GM12874 (cell line): ENCODE results near the gene LRRN1.

Source experiments
- CTCF ChIP-seq: IDR thresholded peaks from 2 replicates; pipeline ENCODE4 v1.5.1; 2011; ENCODE audit warnings: low read depth, mild to moderate bottlenecking, control low read depth, low read length, moderate library complexity; ENCODE audit not compliant: insufficient read depth

The LRRN1 gene

GRCh38 chr3:3792391-3792790 is 6.8 kb upstream of the LRRN1 start:
- no peak for TF ChIP-seq CTCF

DNA sequence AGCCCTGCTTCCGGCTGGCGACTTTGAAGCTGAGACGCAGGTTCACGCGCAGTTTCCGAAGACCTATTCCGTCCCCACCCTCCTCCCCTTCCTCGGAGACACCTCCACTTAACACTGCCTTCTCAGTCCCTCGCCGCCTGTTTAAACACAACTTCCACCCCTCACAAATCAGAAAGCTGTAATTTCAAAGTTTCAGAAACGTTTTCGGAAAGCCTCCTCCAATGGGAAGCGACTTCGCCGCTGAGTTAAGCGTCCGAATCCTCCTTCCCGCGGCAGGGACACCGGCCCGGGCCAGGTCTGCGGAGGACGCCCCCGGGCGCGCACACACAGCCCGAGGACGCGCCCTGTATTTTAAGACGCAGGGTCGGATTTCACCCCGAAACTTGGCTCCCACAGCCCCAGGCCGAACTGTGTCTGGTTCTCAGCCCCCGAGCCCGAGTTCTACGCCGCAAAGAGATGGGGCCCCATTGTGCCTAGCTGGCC is 559 bp upstream of the LRRN1 start:
- no peak for TF ChIP-seq CTCF

- no peak for TF ChIP-seq CTCF
Measured at GRCh38 chr3:3800080-3800455, 837 bp downstream of the LRRN1 start.

DNA sequence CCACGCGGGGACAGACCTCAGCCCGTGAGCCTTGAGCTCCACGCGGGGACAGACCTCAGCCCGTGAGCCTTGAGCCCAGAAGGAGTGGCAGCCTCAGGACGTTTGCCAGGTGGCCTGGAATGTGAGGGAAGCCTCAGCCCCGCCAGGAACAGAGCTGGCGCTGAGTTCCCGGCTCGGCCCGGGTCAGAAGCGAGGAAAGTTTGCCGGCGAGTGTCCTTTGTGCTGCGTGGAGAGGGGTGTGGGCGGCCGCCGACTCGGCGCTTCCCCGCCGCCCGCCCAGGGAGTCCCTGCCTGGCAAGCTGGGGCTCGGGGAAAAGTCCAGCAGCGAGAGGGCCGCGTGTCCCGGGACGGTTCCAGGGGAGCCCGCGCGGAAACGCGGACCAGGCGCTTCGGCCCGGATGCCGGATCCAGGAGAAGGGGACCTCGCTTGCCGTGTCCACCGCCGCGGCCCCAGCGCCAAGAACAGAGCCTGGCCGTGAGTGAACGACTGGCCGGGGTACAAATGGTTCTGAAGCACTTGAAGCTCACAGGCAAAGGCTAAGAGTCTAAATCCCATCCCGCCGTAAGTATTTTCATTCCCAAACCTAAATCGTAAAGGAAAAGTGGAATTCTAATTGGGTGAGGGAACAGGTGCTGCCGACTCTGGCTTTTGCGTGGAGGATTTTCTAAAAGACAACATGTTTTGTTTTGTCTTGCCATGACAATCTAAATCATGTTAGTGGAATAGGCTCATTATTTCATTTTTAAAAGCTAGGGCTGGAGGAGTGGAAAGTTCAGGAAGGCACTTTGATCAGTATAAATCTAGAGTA is 1.7 kb downstream of the LRRN1 start:
- TF ChIP-seq CTCF = no peak

DNA sequence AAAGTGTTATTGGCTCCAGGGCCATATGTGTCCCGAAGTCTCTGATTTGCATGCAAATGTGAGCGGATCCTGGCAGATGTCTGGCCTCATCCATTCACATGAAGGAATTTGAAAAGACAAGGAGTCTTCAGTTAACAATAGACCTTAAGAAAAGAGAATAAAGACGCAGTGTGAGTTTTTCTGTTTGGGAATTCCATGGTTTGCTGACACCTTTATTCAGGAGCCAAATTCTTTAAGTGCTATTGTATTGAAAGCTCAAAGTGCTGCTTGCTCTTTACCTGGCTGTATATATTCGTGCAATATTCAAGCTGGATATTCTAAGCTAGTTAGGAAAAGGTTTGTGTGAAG is 2.2 kb downstream of the LRRN1 start:
- no peak for TF ChIP-seq CTCF

- TF ChIP-seq CTCF = no peak
Measured at GRCh38 chr3:3802046-3802445, 2.8 kb downstream of the LRRN1 start.

DNA sequence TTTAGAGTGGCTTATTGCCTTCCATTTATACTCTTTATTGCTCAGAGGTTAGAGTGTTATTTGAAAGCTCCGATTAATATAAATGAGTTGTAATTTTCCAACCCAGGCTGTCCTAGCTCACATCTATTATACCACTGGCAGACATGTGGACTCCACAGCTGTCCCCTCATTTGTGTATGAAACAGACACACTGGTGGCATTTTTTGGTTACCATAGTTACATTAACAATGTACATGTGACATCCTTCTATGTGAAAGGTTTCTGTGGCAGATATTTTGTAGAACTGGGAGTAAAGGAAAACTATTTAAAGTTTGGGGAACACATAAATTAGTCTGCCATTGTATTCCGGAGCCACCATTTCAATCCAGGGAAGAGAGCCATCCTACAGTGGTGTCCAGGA is 5.3 kb downstream of the LRRN1 start:
- no peak for TF ChIP-seq CTCF
